Dendritic cell treated with granulocyte-macrophage colony-stimulating factor and Interleukin-4, amounts not matched to agents 40 ng/mL and 50 ng/mL, for 4 days (primary cell): ENCODE results near the gene KCNG1.

Experiments used
- H3K27ac Mint-ChIP-seq: one replicate; pipeline ENCODE4 v1.8.0; 2022; ENCODE audit warnings: mild to moderate bottlenecking, mixed read lengths
- H3K27me3 Mint-ChIP-seq: one replicate; pipeline ENCODE4 v1.8.0; 2022; ENCODE audit warnings: mild to moderate bottlenecking, mixed read lengths
- H3K36me3 Mint-ChIP-seq: one replicate; pipeline ENCODE4 v1.8.0; 2022; ENCODE audit warnings: low read depth, mixed read lengths
- H3K4me1 Mint-ChIP-seq: one replicate; pipeline ENCODE4 v1.8.0; 2022; ENCODE audit warnings: low read depth, mixed read lengths
- H3K4me3 Mint-ChIP-seq: one replicate; pipeline ENCODE4 v1.8.0; 2022; ENCODE audit warnings: mild to moderate bottlenecking, moderate library complexity, mixed read lengths
- H3K9me3 Mint-ChIP-seq: one replicate; pipeline ENCODE4 v1.8.0; 2022; ENCODE audit warnings: mixed read lengths
- intact Hi-C: fragments of 100-400 bp; cut with micrococcal nuclease; formaldehyde crosslinking; loops from one replicate; pipeline ENCODE4 v1.15.0; 2022

KCNG1 gene

GRCh38 chr20:50977066-50978021 is 45.6 kb downstream of the KCNG1 start:
- no peaks in the 10 kb centered on the region for H3K36me3 Mint-ChIP-seq
- H3K4me1 Mint-ChIP-seq: peaks cover 34% of the 10 kb centered on the region
- H3K27me3 Mint-ChIP-seq: peaks cover 25% of the 10 kb centered on the region
- no peak overlapping the region for H3K4me3 Mint-ChIP-seq
- no peak overlapping the region for H3K27ac Mint-ChIP-seq
- H3K9me3 Mint-ChIP-seq: no peaks in the 10 kb centered on the region
- intact Hi-C loops: no loop called here

- H3K27me3 Mint-ChIP-seq: peaks cover 25% of the 10 kb centered on the region
- intact Hi-C loops: no loop called here
- no peaks in the 10 kb centered on the region for H3K9me3 Mint-ChIP-seq
- H3K27ac Mint-ChIP-seq: no peak overlapping the region
- H3K36me3 Mint-ChIP-seq: no peaks in the 10 kb centered on the region
- H3K4me3 Mint-ChIP-seq: no peak overlapping the region
- H3K4me1 Mint-ChIP-seq: peaks cover 26% of the 10 kb centered on the region
Measured at GRCh38 chr20:50975701-50976330, 47.1 kb downstream of the KCNG1 start.

- intact Hi-C loops: no loop called here
- Mint-ChIP-seq H3K4me3 (no peak overlapping the region), H3K4me1 (no peaks in the 10 kb centered on the region), H3K36me3 (no peaks in the 10 kb centered on the region), H3K9me3 (no peaks in the 10 kb centered on the region), H3K27me3 (peaks cover 22% of the 10 kb centered on the region), H3K27ac (no peak overlapping the region)
Measured at GRCh38 chr20:50969912-50970311, 53.0 kb downstream of the KCNG1 start.

GRCh38 chr20:50969435-50969834 is 53.5 kb downstream of the KCNG1 start:
- H3K9me3 Mint-ChIP-seq: no peaks in the 10 kb centered on the region
- H3K36me3 Mint-ChIP-seq: no peaks in the 10 kb centered on the region
- H3K4me1 Mint-ChIP-seq: no peaks in the 10 kb centered on the region
- intact Hi-C loops: no loop called here
- H3K4me3 Mint-ChIP-seq: no peak overlapping the region
- no peak overlapping the region for H3K27ac Mint-ChIP-seq
- peaks cover 24% of the 10 kb centered on the region for H3K27me3 Mint-ChIP-seq

- H3K4me3 Mint-ChIP-seq: no peak overlapping the region
- no peaks in the 10 kb centered on the region for H3K4me1 Mint-ChIP-seq
- H3K27ac Mint-ChIP-seq: no peak overlapping the region
- peaks cover 20% of the 10 kb centered on the region for H3K27me3 Mint-ChIP-seq
- no peaks in the 10 kb centered on the region for H3K9me3 Mint-ChIP-seq
- no peaks in the 10 kb centered on the region for H3K36me3 Mint-ChIP-seq
- intact Hi-C loops: no loop called here
Measured at GRCh38 chr20:50968289-50968688, 54.6 kb downstream of the KCNG1 start.

GRCh38 chr20:50967586-50967985 is 55.3 kb downstream of the KCNG1 start:
- H3K9me3 Mint-ChIP-seq: no peaks in the 10 kb centered on the region
- H3K4me3 Mint-ChIP-seq: no peak overlapping the region
- no peaks in the 10 kb centered on the region for H3K4me1 Mint-ChIP-seq
- H3K27ac Mint-ChIP-seq: no peak overlapping the region
- peaks cover 18% of the 10 kb centered on the region for H3K27me3 Mint-ChIP-seq
- peaks cover under 1% of the 10 kb centered on the region for H3K36me3 Mint-ChIP-seq
- intact Hi-C loops: no loop called here

- Mint-ChIP-seq H3K27me3 (no peaks in the 10 kb centered on the region), H3K4me1 (peaks cover 29% of the 10 kb centered on the region), H3K4me3 (peak overlapping the region; percentile 92), H3K36me3 (peaks cover 39% of the 10 kb centered on the region), H3K27ac (peak overlapping the region; percentile 95), H3K9me3 (no peaks in the 10 kb centered on the region)
- intact Hi-C loops: no loop called here
Measured at GRCh38 chr20:50959543-50960126, 63.3 kb downstream of the KCNG1 start.

- Mint-ChIP-seq H3K36me3 (peaks cover 46% of the 10 kb centered on the region), H3K27ac (peak within 1 kb of the TSS; percentile 95), H3K27me3 (no peaks in the 10 kb centered on the region), H3K4me1 (peaks cover 29% of the 10 kb centered on the region), H3K4me3 (peak within 1 kb of the TSS; percentile 92), H3K9me3 (no peaks in the 10 kb centered on the region)
- intact Hi-C loops: loop anchor here (1.0 kb wide), 1 partner anchor 28 kb away; the partner anchor contains the start of gene ADNP
Measured at GRCh38 chr20:50958615-50959542, 64.0 kb downstream of the KCNG1 start, which contains the start of gene MOCS3. MOCS3 (plus strand) TSS chr20:50958818; CDS start chr20:50958843, 25 bp downstream.

- Mint-ChIP-seq H3K9me3 (no peaks in the 10 kb centered on the region), H3K4me3 (peak within 1 kb of the TSS; percentile 92), H3K27me3 (no peaks in the 10 kb centered on the region), H3K36me3 (peaks cover 55% of the 10 kb centered on the region), H3K4me1 (peaks cover 29% of the 10 kb centered on the region), H3K27ac (peak within 1 kb of the TSS; percentile 95)
- intact Hi-C loops: loop anchor here (1.0 kb wide), 1 partner anchor 27 kb away; the partner anchor contains the start of gene ADNP
Measured at GRCh38 chr20:50957798-50958614, 64.9 kb downstream of the KCNG1 start, which contains the start of gene DPM1. DPM1 (minus strand) TSS chr20:50958532; CDS start chr20:50958523, 9 bp downstream.

- Mint-ChIP-seq H3K9me3 (no peaks in the 10 kb centered on the region), H3K27me3 (no peaks in the 10 kb centered on the region), H3K36me3 (peaks cover 57% of the 10 kb centered on the region), H3K27ac (peak overlapping the region; percentile 95), H3K4me1 (peaks cover 29% of the 10 kb centered on the region), H3K4me3 (peak overlapping the region; percentile 92)
- intact Hi-C loops: no loop called here
Measured at GRCh38 chr20:50957276-50957675, 65.6 kb downstream of the KCNG1 start.

- Mint-ChIP-seq H3K4me3 (no peak overlapping the region), H3K27me3 (no peaks in the 10 kb centered on the region), H3K9me3 (no peaks in the 10 kb centered on the region), H3K4me1 (peaks cover 15% of the 10 kb centered on the region), H3K27ac (no peak overlapping the region), H3K36me3 (peaks cover 76% of the 10 kb centered on the region)
- intact Hi-C loops: no loop called here
Measured at GRCh38 chr20:50953821-50954220, 69.1 kb downstream of the KCNG1 start.
